ENCODE measurements around the gene S100A2. TPM values are rescaled to one million over a fixed set of nuclear protein-coding genes. Genes with fewer than 3 reads are reported as not detected.
A peak's percentile ranks its signal among the peaks of the same experiment; 100 is the strongest.

Gene S100A2
- total RNA-seq, 1 donor = 1.8 TPM

GRCh38 chr1:153550827-153551500 lies 14.7 kb downstream of the S100A2 start:
- no peak overlapping the region for H3K4me2 ChIP-seq (ENCODE audit: insufficient read depth, low read length)
- H3K4me1 ChIP-seq (ENCODE audit: insufficient read depth, low read length) = peaks cover 26% of the 10 kb centered on the region
- H3K27ac ChIP-seq (ENCODE audit: low read depth, low read length) = no peak overlapping the region
- no peak for TF ChIP-seq CTCF (IDR thresholded peaks at IDR 0.05; ENCODE audit: extremely low read depth, low read depth, low read length)
- H3K36me3 ChIP-seq (ENCODE audit: insufficient read depth, low read length) = no peaks in the 10 kb centered on the region
- no peaks in the 10 kb centered on the region for H4K20me1 ChIP-seq (ENCODE audit: insufficient read depth, low read length)
- no peak for DNase-seq (ENCODE audit: insufficient read length, low spot score, missing footprints)
- H3K27me3 ChIP-seq (ENCODE audit: insufficient read depth, low read length) = no peaks in the 10 kb centered on the region
- H3K79me2 ChIP-seq (ENCODE audit: insufficient read depth, low read length) = no peaks in the 10 kb centered on the region
- no peaks in the 10 kb centered on the region for H3K9me3 ChIP-seq (ENCODE audit: low read depth, low read length)
- H2AFZ ChIP-seq (ENCODE audit: low read length) = no peak overlapping the region
- no peak overlapping the region for H3K4me3 ChIP-seq (ENCODE audit: insufficient read depth, low read length)

GRCh38 chr1:153550398-153550758 lies 15.3 kb downstream of the S100A2 start:
- H3K79me2 ChIP-seq (ENCODE audit: insufficient read depth, low read length) = no peaks in the 10 kb centered on the region
- no peak overlapping the region for H3K4me2 ChIP-seq (ENCODE audit: insufficient read depth, low read length)
- H3K9me3 ChIP-seq (ENCODE audit: low read depth, low read length) = no peaks in the 10 kb centered on the region
- no peak for TF ChIP-seq CTCF (IDR thresholded peaks at IDR 0.05; ENCODE audit: extremely low read depth, low read depth, low read length)
- H3K27ac ChIP-seq (ENCODE audit: low read depth, low read length) = no peak overlapping the region
- H3K36me3 ChIP-seq (ENCODE audit: insufficient read depth, low read length) = no peaks in the 10 kb centered on the region
- H3K4me1 ChIP-seq (ENCODE audit: insufficient read depth, low read length) = peaks cover 30% of the 10 kb centered on the region
- H4K20me1 ChIP-seq (ENCODE audit: insufficient read depth, low read length) = no peaks in the 10 kb centered on the region
- H3K27me3 ChIP-seq (ENCODE audit: insufficient read depth, low read length) = no peaks in the 10 kb centered on the region
- no peak for DNase-seq (ENCODE audit: insufficient read length, low spot score, missing footprints)
- H3K4me3 ChIP-seq (ENCODE audit: insufficient read depth, low read length) = no peak overlapping the region
- no peak overlapping the region for H2AFZ ChIP-seq (ENCODE audit: low read length)

- Histone ChIP-seq H3K36me3 (ENCODE audit: insufficient read depth, low read length) (no peaks in the 10 kb centered on the region), H4K20me1 (ENCODE audit: insufficient read depth, low read length) (no peaks in the 10 kb centered on the region), H3K4me3 (ENCODE audit: insufficient read depth, low read length) (no peak overlapping the region), H3K4me2 (ENCODE audit: insufficient read depth, low read length) (peak overlapping the region; percentile 53), H3K9me3 (ENCODE audit: low read depth, low read length) (no peaks in the 10 kb centered on the region), H3K27ac (ENCODE audit: low read depth, low read length) (peak overlapping the region; percentile 80), H2AFZ (ENCODE audit: low read length) (no peak overlapping the region), H3K79me2 (ENCODE audit: insufficient read depth, low read length) (no peaks in the 10 kb centered on the region), H3K4me1 (ENCODE audit: insufficient read depth, low read length) (peaks cover 35% of the 10 kb centered on the region), H3K27me3 (ENCODE audit: insufficient read depth, low read length) (no peaks in the 10 kb centered on the region)
- DNase-seq (ENCODE audit: insufficient read length, low spot score, missing footprints) = no peak
- no peak for TF ChIP-seq CTCF (IDR thresholded peaks at IDR 0.05; ENCODE audit: extremely low read depth, low read depth, low read length)
These were observed 15.8 kb downstream of the S100A2 start for GRCh38 chr1:153549741-153550397.
